ENCODE results near the gene PPCDC.

Gene PPCDC

DNA sequence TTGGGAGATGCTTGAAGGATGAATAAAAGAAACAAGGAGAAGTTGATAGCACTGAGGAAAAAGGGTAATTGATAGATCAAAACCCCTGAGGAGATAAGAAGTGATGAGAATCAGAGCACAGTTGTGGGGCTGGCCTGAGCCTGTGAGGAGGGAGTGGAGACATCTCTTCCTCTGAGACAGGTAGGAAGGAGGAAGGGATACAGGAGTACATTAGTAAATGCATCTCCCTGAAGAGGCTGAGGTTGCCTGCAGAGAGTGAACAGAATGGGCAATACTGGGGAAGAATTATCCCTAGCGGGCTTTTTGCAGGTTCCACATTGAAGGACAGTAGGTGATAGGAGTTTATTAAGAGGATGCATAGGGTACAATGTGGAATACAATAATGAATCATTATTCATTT is 45.3 kb upstream of the PPCDC start:
- H4K20me1 ChIP-seq (ENCODE audit: insufficient read depth, low read length): no peaks in the 10 kb centered on the region
- no peak overlapping the region for H3K4me2 ChIP-seq (ENCODE audit: insufficient read depth, low read length)
- no peak overlapping the region for H3K9ac ChIP-seq (ENCODE audit: low read depth, low read length)
- no peaks in the 10 kb centered on the region for H3K36me3 ChIP-seq (ENCODE audit: insufficient read depth, low read length)
- H3K4me1 ChIP-seq (ENCODE audit: insufficient read depth, low read length): no peaks in the 10 kb centered on the region
- no peaks in the 10 kb centered on the region for H3K79me2 ChIP-seq (ENCODE audit: insufficient read depth, low read length)
- TF ChIP-seq EZH2 (IDR thresholded peaks at IDR 0.05; ENCODE audit: borderline replicate concordance, low read depth, low read length, severe bottlenecking): no peak
- TF ChIP-seq, protein P1, sequence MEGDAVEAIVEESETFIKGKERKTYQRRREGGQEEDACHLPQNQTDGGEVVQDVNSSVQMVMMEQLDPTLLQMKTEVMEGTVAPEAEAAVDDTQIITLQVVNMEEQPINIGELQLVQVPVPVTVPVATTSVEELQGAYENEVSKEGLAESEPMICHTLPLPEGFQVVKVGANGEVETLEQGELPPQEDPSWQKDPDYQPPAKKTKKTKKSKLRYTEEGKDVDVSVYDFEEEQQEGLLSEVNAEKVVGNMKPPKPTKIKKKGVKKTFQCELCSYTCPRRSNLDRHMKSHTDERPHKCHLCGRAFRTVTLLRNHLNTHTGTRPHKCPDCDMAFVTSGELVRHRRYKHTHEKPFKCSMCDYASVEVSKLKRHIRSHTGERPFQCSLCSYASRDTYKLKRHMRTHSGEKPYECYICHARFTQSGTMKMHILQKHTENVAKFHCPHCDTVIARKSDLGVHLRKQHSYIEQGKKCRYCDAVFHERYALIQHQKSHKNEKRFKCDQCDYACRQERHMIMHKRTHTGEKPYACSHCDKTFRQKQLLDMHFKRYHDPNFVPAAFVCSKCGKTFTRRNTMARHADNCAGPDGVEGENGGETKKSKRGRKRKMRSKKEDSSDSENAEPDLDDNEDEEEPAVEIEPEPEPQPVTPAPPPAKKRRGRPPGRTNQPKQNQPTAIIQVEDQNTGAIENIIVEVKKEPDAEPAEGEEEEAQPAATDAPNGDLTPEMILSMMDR (IDR thresholded peaks at IDR 0.05; ENCODE audit: borderline replicate concordance, extremely low read depth, low read length, poor library complexity, severe bottlenecking): no peak
- no peaks in the 10 kb centered on the region for H3K27me3 ChIP-seq (ENCODE audit: insufficient read depth, low read length, poor library complexity)
- ATAC-seq (ENCODE audit: insufficient read depth, low read depth) (no peak), DNase-seq (no peak)
- no peak overlapping the region for H3K27ac ChIP-seq (ENCODE audit: low read length)
- H2AFZ ChIP-seq (ENCODE audit: low read depth, low read length): no peak overlapping the region
- no peak overlapping the region for H3K4me3 ChIP-seq (ENCODE audit: low read depth in 1 of 2, low read length in 2 of 2)
- H3K9me3 ChIP-seq (ENCODE audit: insufficient read depth, low read length, severe bottlenecking): no peaks in the 10 kb centered on the region

DNA sequence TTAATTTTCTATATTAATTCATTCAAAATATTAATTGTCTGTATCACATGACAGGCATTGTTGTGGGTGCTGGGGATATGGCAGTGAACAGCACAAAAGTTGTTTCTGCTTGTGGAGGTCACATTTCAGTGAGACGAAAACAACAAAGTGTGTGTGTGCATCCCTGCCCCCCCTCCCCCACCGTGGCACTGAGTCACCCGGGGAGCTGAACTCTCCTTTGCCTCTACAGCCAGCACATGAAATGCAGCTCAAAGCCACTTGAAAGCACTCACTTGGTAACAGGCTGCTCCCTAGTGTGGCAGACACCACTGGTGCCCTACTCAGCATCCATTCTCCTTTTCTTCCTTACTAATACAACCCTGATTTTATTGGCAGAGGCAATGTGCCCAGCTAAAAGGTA is 44.9 kb upstream of the PPCDC start:
- Histone ChIP-seq H4K20me1 (ENCODE audit: insufficient read depth, low read length) (no peaks in the 10 kb centered on the region), H3K4me1 (ENCODE audit: insufficient read depth, low read length) (no peaks in the 10 kb centered on the region), H2AFZ (ENCODE audit: low read depth, low read length) (no peak overlapping the region), H3K36me3 (ENCODE audit: insufficient read depth, low read length) (no peaks in the 10 kb centered on the region), H3K27me3 (ENCODE audit: insufficient read depth, low read length, poor library complexity) (no peaks in the 10 kb centered on the region), H3K9me3 (ENCODE audit: insufficient read depth, low read length, severe bottlenecking) (no peaks in the 10 kb centered on the region), H3K79me2 (ENCODE audit: insufficient read depth, low read length) (no peaks in the 10 kb centered on the region), H3K4me3 (ENCODE audit: low read depth in 1 of 2, low read length in 2 of 2) (no peak overlapping the region), H3K4me2 (ENCODE audit: insufficient read depth, low read length) (no peak overlapping the region), H3K9ac (ENCODE audit: low read depth, low read length) (no peak overlapping the region), H3K27ac (ENCODE audit: low read length) (no peak overlapping the region)
- peak; percentile 45; the same call in 1 of the 3 replicates for ATAC-seq (ENCODE audit: insufficient read depth, low read depth)
- TF ChIP-seq EZH2 (IDR thresholded peaks at IDR 0.05; ENCODE audit: borderline replicate concordance, low read depth, low read length, severe bottlenecking): no peak
- TF ChIP-seq, protein P1 (IDR thresholded peaks at IDR 0.05; ENCODE audit: borderline replicate concordance, extremely low read depth, low read length, poor library complexity, severe bottlenecking): no peak
- DNase-seq: peak; percentile 21

DNA sequence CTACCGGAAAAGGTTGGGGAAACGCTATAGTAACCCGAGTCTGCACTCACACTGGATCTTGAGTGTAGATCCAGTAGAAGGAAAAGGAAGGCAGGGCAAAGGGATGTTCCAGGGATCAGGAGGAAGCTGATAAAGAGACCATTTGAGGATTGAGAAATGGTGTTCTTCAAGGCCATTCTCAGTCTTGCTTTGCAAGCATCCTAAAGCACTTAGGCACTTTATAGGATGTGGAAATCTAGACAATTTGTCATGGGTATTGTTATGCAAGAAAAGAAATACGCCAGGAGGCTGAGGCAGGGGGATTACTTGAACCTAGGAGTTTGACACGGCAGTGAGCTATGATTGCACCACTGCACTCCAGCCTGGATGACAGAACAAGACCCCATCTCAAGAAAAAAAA is 41.2 kb upstream of the PPCDC start:
- H3K79me2 ChIP-seq (ENCODE audit: insufficient read depth, low read length): no peaks in the 10 kb centered on the region
- no peaks in the 10 kb centered on the region for H4K20me1 ChIP-seq (ENCODE audit: insufficient read depth, low read length)
- H3K27me3 ChIP-seq (ENCODE audit: insufficient read depth, low read length, poor library complexity): no peaks in the 10 kb centered on the region
- no peak overlapping the region for H3K4me2 ChIP-seq (ENCODE audit: insufficient read depth, low read length)
- TF ChIP-seq, protein P1 (IDR thresholded peaks at IDR 0.05; ENCODE audit: borderline replicate concordance, extremely low read depth, low read length, poor library complexity, severe bottlenecking): no peak
- TF ChIP-seq EZH2 (IDR thresholded peaks at IDR 0.05; ENCODE audit: borderline replicate concordance, low read depth, low read length, severe bottlenecking): no peak
- H3K9ac ChIP-seq (ENCODE audit: low read depth, low read length): no peak overlapping the region
- ATAC-seq (ENCODE audit: insufficient read depth, low read depth) (no peak), DNase-seq (no peak)
- H3K27ac ChIP-seq (ENCODE audit: low read length): no peak overlapping the region
- H3K36me3 ChIP-seq (ENCODE audit: insufficient read depth, low read length): no peaks in the 10 kb centered on the region
- H3K4me1 ChIP-seq (ENCODE audit: insufficient read depth, low read length): no peaks in the 10 kb centered on the region
- H2AFZ ChIP-seq (ENCODE audit: low read depth, low read length): no peak overlapping the region
- H3K4me3 ChIP-seq (ENCODE audit: low read depth in 1 of 2, low read length in 2 of 2): no peak overlapping the region
- H3K9me3 ChIP-seq (ENCODE audit: insufficient read depth, low read length, severe bottlenecking): no peaks in the 10 kb centered on the region

DNA sequence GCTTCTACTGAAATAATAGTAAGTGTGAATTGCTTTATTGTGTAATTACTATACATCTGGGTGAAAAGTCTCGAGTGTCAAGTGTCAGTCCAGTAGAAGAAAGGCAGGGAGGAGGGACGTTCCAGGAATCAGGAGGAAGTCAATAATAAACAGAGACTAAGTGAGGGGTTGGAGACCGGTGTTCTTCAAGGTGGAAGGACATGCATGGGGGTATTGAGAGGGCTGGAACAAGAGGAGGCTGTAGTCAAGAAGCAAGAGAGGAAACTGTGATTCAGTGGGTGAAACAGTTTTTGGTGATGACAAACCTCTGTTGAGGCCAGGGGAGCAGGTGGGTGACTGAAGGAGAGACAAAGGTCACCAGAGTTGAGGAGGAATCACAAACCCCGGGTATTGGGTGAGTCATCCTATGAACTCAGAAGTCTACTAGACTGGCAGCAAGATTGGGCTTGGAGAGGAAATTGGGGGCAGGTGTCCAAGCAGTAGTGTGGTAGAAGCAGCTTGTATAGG is 39.6 kb upstream of the PPCDC start:
- Histone ChIP-seq H3K9ac (ENCODE audit: low read depth, low read length) (no peak overlapping the region), H3K4me1 (ENCODE audit: insufficient read depth, low read length) (no peaks in the 10 kb centered on the region), H3K79me2 (ENCODE audit: insufficient read depth, low read length) (no peaks in the 10 kb centered on the region), H2AFZ (ENCODE audit: low read depth, low read length) (no peak overlapping the region), H3K4me2 (ENCODE audit: insufficient read depth, low read length) (no peak overlapping the region), H4K20me1 (ENCODE audit: insufficient read depth, low read length) (no peaks in the 10 kb centered on the region), H3K27me3 (ENCODE audit: insufficient read depth, low read length, poor library complexity) (no peaks in the 10 kb centered on the region), H3K9me3 (ENCODE audit: insufficient read depth, low read length, severe bottlenecking) (no peaks in the 10 kb centered on the region), H3K27ac (ENCODE audit: low read length) (no peak overlapping the region), H3K4me3 (ENCODE audit: low read depth in 1 of 2, low read length in 2 of 2) (no peak overlapping the region), H3K36me3 (ENCODE audit: insufficient read depth, low read length) (no peaks in the 10 kb centered on the region)
- TF ChIP-seq, protein P1 (IDR thresholded peaks at IDR 0.05; ENCODE audit: borderline replicate concordance, extremely low read depth, low read length, poor library complexity, severe bottlenecking): no peak
- no peak for TF ChIP-seq EZH2 (IDR thresholded peaks at IDR 0.05; ENCODE audit: borderline replicate concordance, low read depth, low read length, severe bottlenecking)
- DNase-seq (no peak), ATAC-seq (ENCODE audit: insufficient read depth, low read depth) (no peak)
